GM08714 (cell line): ENCODE data around the gene SEZ6.

Experiments
- H3K4me3 ChIP-seq: fragments of 200-500 bp; sonication (Bioruptor generic); 2 replicates; pipeline ENCODE4 v1.5.1; 2014; ENCODE audit warnings: mild to moderate bottlenecking, low read length, inconsistent platforms
- ZNF274 ChIP-seq: IDR thresholded peaks from 2 replicates; pipeline ENCODE4 v1.6.1; 2012; ENCODE audit warnings: mild to moderate bottlenecking, low read depth, low read length

SEZ6 gene

GRCh38 chr17:29042026-29042678 is 36.3 kb upstream of the SEZ6 start:
- no peak for TF ChIP-seq ZNF274
- H3K4me3 ChIP-seq, result no peak overlapping the region

- no peak for TF ChIP-seq ZNF274
Measured at GRCh38 chr17:29041571-29041970, 35.7 kb upstream of the SEZ6 start.

GRCh38 chr17:29041091-29041490 is 35.3 kb upstream of the SEZ6 start:
- no peak overlapping the region for H3K4me3 ChIP-seq
- no peak for TF ChIP-seq ZNF274

More at GRCh38 chr17:29041571-29041970, 35.7 kb upstream of the SEZ6 start:
- no peak overlapping the region for H3K4me3 ChIP-seq

- no peak overlapping the region for H3K4me3 ChIP-seq
- TF ChIP-seq ZNF274, result no peak
Measured at GRCh38 chr17:29039764-29040598, 34.1 kb upstream of the SEZ6 start.

GRCh38 chr17:29038085-29038795 is 32.4 kb upstream of the SEZ6 start:
- no peak overlapping the region for H3K4me3 ChIP-seq
- TF ChIP-seq ZNF274, result no peak

- H3K4me3 ChIP-seq, result no peak overlapping the region
- no peak for TF ChIP-seq ZNF274
Measured at GRCh38 chr17:29037739-29038084, 31.9 kb upstream of the SEZ6 start.

- H3K4me3 ChIP-seq, result no peak overlapping the region
- TF ChIP-seq ZNF274, result no peak
Measured at GRCh38 chr17:29036584-29036983, 30.8 kb upstream of the SEZ6 start.

- TF ChIP-seq ZNF274, result no peak
- no peak overlapping the region for H3K4me3 ChIP-seq
Measured at GRCh38 chr17:29034510-29034909, 28.7 kb upstream of the SEZ6 start.

- no peak overlapping the region for H3K4me3 ChIP-seq
- TF ChIP-seq ZNF274, result no peak
Measured at GRCh38 chr17:29032857-29033197, 27.0 kb upstream of the SEZ6 start.

- H3K4me3 ChIP-seq, result no peak overlapping the region
- no peak for TF ChIP-seq ZNF274
Measured at GRCh38 chr17:29032013-29032856, 26.4 kb upstream of the SEZ6 start.

GRCh38 chr17:29031488-29031887 is 25.7 kb upstream of the SEZ6 start:
- no peak overlapping the region for H3K4me3 ChIP-seq
- no peak for TF ChIP-seq ZNF274

GRCh38 chr17:29024316-29024952 is 18.6 kb upstream of the SEZ6 start:
- no peak for TF ChIP-seq ZNF274
- no peak overlapping the region for H3K4me3 ChIP-seq

- no peak for TF ChIP-seq ZNF274
- no peak overlapping the region for H3K4me3 ChIP-seq
Measured at GRCh38 chr17:29022074-29022473, 16.2 kb upstream of the SEZ6 start.

- H3K4me3 ChIP-seq, result no peak overlapping the region
- TF ChIP-seq ZNF274, result no peak
Measured at GRCh38 chr17:29021226-29021625, 15.4 kb upstream of the SEZ6 start.

- no peak for TF ChIP-seq ZNF274
Measured at GRCh38 chr17:29020576-29020975, 14.7 kb upstream of the SEZ6 start.

More at GRCh38 chr17:29020576-29020975, 14.7 kb upstream of the SEZ6 start:
- H3K4me3 ChIP-seq, result no peak overlapping the region
